H1 (cell line): ENCODE measurements around the gene USP17L5. TPM values are rescaled to one million over a fixed set of nuclear protein-coding genes. Genes with fewer than 3 reads are reported as not detected.
"Not testable (repeated sequence)": the region's sequence is repeated elsewhere in the genome, so short reads cannot be mapped to it uniquely, and the experiment has no call there.

Source experiments
- CTCF ChIA-PET: fragments of 300-600 bp; sonication (Branson Sonifier 250); formaldehyde crosslinking; loops from one replicate; lab custom pipeline; 2021; ENCODE audit not compliant: partially characterized antibody; lab: Charles Lee
- POLR2A ChIA-PET: fragments of 300-600 bp; sonication (Branson Sonifier 250); formaldehyde crosslinking; loops from one replicate; lab custom pipeline; 2021; ENCODE audit warnings: inconsistent platforms; ENCODE audit not compliant: partially characterized antibody; lab: Charles Lee
- DNase-seq, 2 experiments: peaks; one replicate each; pipeline versions ENCODE4 v3.0.0 to v3.0.0-alpha.2; 2010 to 2022; ENCODE audit warnings: low spot score in 2 of 2, low read depth in 1 of 2, mixed read lengths in 1 of 2
- FAIRE-seq: peaks from 2 replicates; lab custom pipeline; 2011; peaks lifted over from hg19 to GRCh38; lab: Jason Lieb, UNC
- H2AFZ ChIP-seq: 2 replicates; pipeline ENCODE4 v1.8.1; 2012; ENCODE audit warnings: low read length, inconsistent platforms
- H2AK5ac ChIP-seq: 2 replicates; pipeline ENCODE4 v1.6.1; 2013; ENCODE audit warnings: low read depth, low read length
- H2BK120ac ChIP-seq: replicated peaks from 2 replicates; pipeline ENCODE3; 2013; ENCODE audit warnings: low read depth, low read length, inconsistent platforms
- H2BK12ac ChIP-seq: 2 replicates; pipeline ENCODE4 v1.6.1; 2013; ENCODE audit warnings: low read depth, low read length
- H2BK15ac ChIP-seq: 2 replicates; pipeline ENCODE4 v1.6.1; 2013; ENCODE audit warnings: low read length
- H2BK20ac ChIP-seq: 2 replicates; pipeline ENCODE4 v1.6.1; 2013; ENCODE audit warnings: low read length
- H2BK5ac ChIP-seq: 2 replicates; pipeline ENCODE4 v1.6.1; 2013; ENCODE audit warnings: low read depth, low read length
- H3K14ac ChIP-seq: 2 replicates; pipeline ENCODE4 v1.6.1; 2013; ENCODE audit warnings: inconsistent platforms; ENCODE audit not compliant: insufficient read length
- H3K18ac ChIP-seq: 2 replicates; pipeline ENCODE4 v1.6.1; 2013; ENCODE audit warnings: low read length; ENCODE audit errors: extremely low read depth
- H3K23ac ChIP-seq: 2 replicates; pipeline ENCODE4 v1.6.1; 2013; ENCODE audit warnings: inconsistent platforms; ENCODE audit not compliant: insufficient read length
- H3K23me2 ChIP-seq: 2 replicates; pipeline ENCODE4 v1.6.1; 2013; ENCODE audit warnings: low read depth, low read length
- H3K27ac ChIP-seq: 2 replicates; pipeline ENCODE4 v1.6.1; 2011; ENCODE audit warnings: low read depth, low read length, inconsistent platforms
- H3K27me3 ChIP-seq, 4 experiments: replicated peaks in 1 of 4; 1 replicate in 1 of 4; 2 replicates in 3 of 4; pipeline versions ENCODE4 v1.6.1 to v1.8.1; 2011 to 2013; ENCODE audit warnings: low read length in 3 of 4, mild to moderate bottlenecking in 3 of 4, inconsistent platforms in 2 of 4, mixed read lengths in 2 of 4, moderate library complexity in 1 of 4; ENCODE audit not compliant: control insufficient read depth in 3 of 4, insufficient read depth in 3 of 4; ENCODE audit errors: extremely low read depth in 1 of 4
- H3K36me3 ChIP-seq, 4 experiments: 2 replicates each; pipeline versions ENCODE4 v1.6.1 to v1.8.1; 2011 to 2013; ENCODE audit warnings: mild to moderate bottlenecking in 4 of 4, low read length in 3 of 4, moderate library complexity in 2 of 4, control low read depth in 1 of 4, inconsistent platforms in 1 of 4; ENCODE audit not compliant: insufficient read depth in 4 of 4, control insufficient read depth in 2 of 4
- H3K4ac ChIP-seq: replicated peaks from 2 replicates; pipeline ENCODE3; 2013; ENCODE audit warnings: low read length, low read depth, mixed read lengths, inconsistent platforms; ENCODE audit not compliant: insufficient read length
- H3K4me1 ChIP-seq, 4 experiments: replicated peaks in 1 of 4; 1 replicate in 1 of 4; 2 replicates in 3 of 4; pipeline versions ENCODE4 v1.6.1 to v1.8.1; 2011 to 2013; ENCODE audit warnings: low read length in 3 of 4, inconsistent platforms in 2 of 4, mixed read lengths in 1 of 4; ENCODE audit not compliant: insufficient read depth in 4 of 4, control insufficient read depth in 3 of 4
- H3K4me2 ChIP-seq, 2 experiments: 2 replicates each; pipeline versions ENCODE4 v1.6.1 to v1.8.1; 2011 to 2013; ENCODE audit warnings: low read depth in 2 of 2, low read length in 2 of 2, control low read depth in 1 of 2, inconsistent platforms in 1 of 2, mild to moderate bottlenecking in 1 of 2; ENCODE audit not compliant: insufficient read depth in 1 of 2
- H3K4me3 ChIP-seq, 4 experiments: fragments of 200-600, 300-600 bp in 1 of 4; sonication (generic), shearing (Covaris generic), sonication (Bioruptor Twin) in 1 of 4; 2 replicates each; pipeline versions ENCODE4 v1.5.1 to v1.8.1; 2011 to 2016; ENCODE audit warnings: low read length in 4 of 4, low read depth in 3 of 4, control low read depth in 2 of 4, inconsistent platforms in 2 of 4, mild to moderate bottlenecking in 2 of 4, mixed read lengths in 1 of 4, moderate library complexity in 1 of 4; ENCODE audit not compliant: insufficient read depth in 2 of 4; ENCODE audit errors: extremely low read depth in 1 of 4
- H3K56ac ChIP-seq: replicated peaks from 2 replicates; pipeline ENCODE3; 2013; ENCODE audit warnings: low read depth, mild to moderate bottlenecking, mixed read lengths, low read length, inconsistent platforms; ENCODE audit not compliant: insufficient read length
- H3K79me1 ChIP-seq: 2 replicates; pipeline ENCODE4 v1.6.1; 2013; ENCODE audit warnings: low read depth, low read length, control low read depth
- H3K79me2 ChIP-seq, 2 experiments: 2 replicates each; pipeline versions ENCODE4 v1.6.1 to v1.8.1; 2012 to 2013; ENCODE audit warnings: low read length in 2 of 2, mild to moderate bottlenecking in 2 of 2, inconsistent platforms in 1 of 2; ENCODE audit not compliant: insufficient read depth in 2 of 2, control insufficient read depth in 1 of 2
- H3K9ac ChIP-seq, 4 experiments: replicated peaks in 1 of 4; 1 replicate in 1 of 4; 2 replicates in 3 of 4; pipeline versions ENCODE4 v1.6.1 to v1.8.1; 2011 to 2013; ENCODE audit warnings: low read depth in 3 of 4, low read length in 3 of 4, control low read depth in 2 of 4, mild to moderate bottlenecking in 2 of 4, moderate library complexity in 2 of 4, inconsistent platforms in 1 of 4; ENCODE audit errors: extremely low read depth in 1 of 4
- H3K9me3 ChIP-seq, 2 experiments: 2 replicates each; pipeline versions ENCODE4 v1.6.1 to v1.8.1; 2012 to 2013; ENCODE audit warnings: mild to moderate bottlenecking in 2 of 2, moderate library complexity in 2 of 2, control low read depth in 1 of 2, inconsistent platforms in 1 of 2, low read depth in 1 of 2, low read length in 1 of 2, mixed read lengths in 1 of 2; ENCODE audit not compliant: insufficient read depth in 2 of 2
- H4K20me1 ChIP-seq, 2 experiments: replicated peaks in 1 of 2; 2 replicates each; pipeline versions ENCODE3 to v1.8.1; 2011 to 2013; ENCODE audit warnings: inconsistent platforms in 2 of 2, low read length in 2 of 2, mild to moderate bottlenecking in 1 of 2; ENCODE audit not compliant: insufficient read depth in 2 of 2, control insufficient read depth in 1 of 2
- H4K5ac ChIP-seq: 2 replicates; pipeline ENCODE4 v1.6.1; 2013; ENCODE audit warnings: low read length, low read depth, mixed read lengths, inconsistent platforms; ENCODE audit not compliant: insufficient read length
- H4K8ac ChIP-seq: 2 replicates; pipeline ENCODE4 v1.8.0; 2013; ENCODE audit warnings: mild to moderate bottlenecking, moderate library complexity, low read length, inconsistent platforms; ENCODE audit not compliant: insufficient read depth; ENCODE audit errors: extremely low read depth
- H4K91ac ChIP-seq: replicated peaks from 2 replicates; pipeline ENCODE3; 2013; ENCODE audit warnings: low read length, mixed read lengths, inconsistent platforms; ENCODE audit not compliant: insufficient read length
- WGBS, 2 experiments: shearing (Covaris generic) in 1 of 2; methylation state at CpG; one replicate each; pipeline versions ENCODE4 v1.1.6 to v1.1.7; 2013 to 2015; ENCODE audit warnings: low lambda C conversion rate in 2 of 2, mixed read lengths in 2 of 2, inconsistent platforms in 1 of 2, low coverage in 1 of 2, missing lambda C conversion rate in 1 of 2; ENCODE audit not compliant: insufficient replicate concordance in 2 of 2, insufficient coverage in 1 of 2, insufficient read length in 1 of 2; ENCODE audit errors: extremely low coverage in 1 of 2, missing lambda C conversion rate in 1 of 2; 5-methylcytosine and 5-hydroxymethylcytosine counted together
- polyA plus RNA-seq, 7 experiments: library from polyadenylated mRNA; depleted of rRNA in 3 of 7; stranded (reverse) in 5 of 7; unstranded in 2 of 7; fragments of >200 nt in 5 of 7; fragments of 200-250 nt in 2 of 7; gene quantifications; 1 replicate in 5 of 7; 2 replicates in 1 of 7; 4 replicates in 1 of 7; pipeline versions ENCODE4 v1.2.1 to v1.2.3, GENCODE V29; 2011 to 2013; ENCODE audit warnings: missing spikeins in 2 of 7, mixed read lengths in 2 of 7
- total RNA-seq: library from RNA; stranded (reverse); fragmentation: NEBNext Ultra II Directional; extraction: Animal tissue kit (Norgen Biotek cat#: 25700); gene quantifications from 2 replicates; pipeline ENCODE4 v1.2.1, GENCODE V29; 2021

USP17L5 gene
- total and polyA plus RNA-seq, 2 of the 8 experiments (the other 6 are each of a cell fraction or from before 2014, with no cell fraction given) = not detected

DNA sequence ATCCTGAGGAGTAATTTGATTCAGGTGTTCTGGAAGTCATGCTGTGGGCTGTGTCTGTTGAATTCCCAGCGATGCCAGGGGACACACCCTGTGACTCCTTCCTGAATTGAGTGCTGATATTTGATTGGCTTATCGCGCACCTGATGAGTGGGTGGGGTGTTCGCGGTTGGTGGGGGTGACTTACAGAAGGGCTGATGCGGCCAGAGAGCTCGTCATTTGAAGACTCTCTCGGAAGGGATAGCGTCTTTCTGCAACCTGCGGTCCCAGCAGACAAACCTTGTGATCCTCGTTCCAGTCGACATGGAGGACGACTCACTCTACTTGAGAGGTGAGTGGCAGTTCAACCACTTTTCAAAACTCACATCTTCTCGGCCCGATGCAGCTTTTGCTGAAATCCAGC lies 9.6 kb upstream of the USP17L5 start, which contains the start of gene USP17L25:
Gene USP17L25, plus strand, starts transcription at position 301 of the 400 bp plus-strand sequence. Its CDS starts 0 bp downstream, at position 301.
- H2BK120ac ChIP-seq, H2AK5ac ChIP-seq, POLR2A ChIA-PET, H3K27me3 ChIP-seq, H3K4me1 ChIP-seq, H3K18ac ChIP-seq, H3K79me2 ChIP-seq, H3K14ac ChIP-seq, H4K91ac ChIP-seq, H3K27ac ChIP-seq, H3K4me3 ChIP-seq, H3K23ac ChIP-seq, H2BK5ac ChIP-seq, H3K56ac ChIP-seq, H2BK12ac ChIP-seq, CTCF ChIA-PET, DNase-seq, H2BK20ac ChIP-seq, H4K20me1 ChIP-seq, H2AFZ ChIP-seq, H3K4ac ChIP-seq, H4K5ac ChIP-seq, H3K23me2 ChIP-seq, FAIRE-seq, H3K79me1 ChIP-seq, H3K36me3 ChIP-seq, H3K9me3 ChIP-seq, H3K9ac ChIP-seq, H2BK15ac ChIP-seq, H4K8ac ChIP-seq, H3K4me2 ChIP-seq: not testable (repeated sequence)
- no CpG with 5 or more reads among the region's 15 CpGs for WGBS, 2 experiments

GRCh38 chr4:9334358-9334757 lies 4.8 kb upstream of the USP17L5 start, which contains the start of gene USP17L26:
USP17L26 (plus strand) TSS chr4:9334658; CDS start chr4:9334658, 0 bp downstream.
- FAIRE-seq, H3K9me3 ChIP-seq, H2BK15ac ChIP-seq, H3K27me3 ChIP-seq, H3K18ac ChIP-seq, H4K91ac ChIP-seq, H2BK20ac ChIP-seq, DNase-seq, H3K23me2 ChIP-seq, H2AFZ ChIP-seq, H3K4me3 ChIP-seq, H4K5ac ChIP-seq, H4K8ac ChIP-seq, CTCF ChIA-PET, H2BK120ac ChIP-seq, H3K79me1 ChIP-seq, H2AK5ac ChIP-seq, H3K14ac ChIP-seq, H3K4me1 ChIP-seq, H3K36me3 ChIP-seq, POLR2A ChIA-PET, H3K56ac ChIP-seq, H4K20me1 ChIP-seq, H3K4me2 ChIP-seq, H3K79me2 ChIP-seq, H2BK5ac ChIP-seq, H3K4ac ChIP-seq, H3K23ac ChIP-seq, H3K9ac ChIP-seq, H2BK12ac ChIP-seq, H3K27ac ChIP-seq: not testable (repeated sequence)
- WGBS, 2 experiments = no CpG with 5 or more reads among the region's 15 CpGs
